Upper lobe of right lung (tissue), 1 donor: ENCODE data around the gene CCS. TPM values are rescaled to one million over a fixed set of nuclear protein-coding genes. Genes with fewer than 3 reads are reported as not detected.

Experiments
- total RNA-seq: library from RNA; stranded (reverse); fragmentation: NEBNext Ultra II Directional; extraction: Animal tissue kit (Norgen Biotek cat#: 25700); gene quantifications from one replicate; pipeline ENCODE4 v1.2.1, GENCODE V29; 2021
- donor health status: DM: no; HTN: yes; CAD: no; lungs with severe emphysema.

The CCS gene
- total RNA-seq, 1 donor from 2014 or later: 31.9 TPM

Other genes with a start within 250 kb of the CCS start
- 32.1 TPM for gene BRMS1, start 248.1 kb upstream of the CCS start, total RNA-seq
- gene B4GAT1, start 245.6 kb upstream of the CCS start, total RNA-seq: 27.4 TPM
- 14.2 TPM for gene SLC29A2, start 221.4 kb upstream of the CCS start, total RNA-seq
- not detected for gene NPAS4, start 172.2 kb upstream of the CCS start, total RNA-seq
- gene MRPL11, start 154.3 kb upstream of the CCS start, total RNA-seq: 31.3 TPM
- 15.5 TPM for gene PELI3, start 126.3 kb upstream of the CCS start, total RNA-seq
- gene DPP3, start 112.8 kb upstream of the CCS start, total RNA-seq: 31.9 TPM
- gene BBS1, start 82.5 kb upstream of the CCS start, total RNA-seq: 33.5 TPM
- 14.5 TPM for gene ZDHHC24, start 47.1 kb upstream of the CCS start, total RNA-seq
- gene ACTN3, start 46.3 kb upstream of the CCS start, total RNA-seq: not detected
- gene CTSF, start 24.6 kb upstream of the CCS start, total RNA-seq: 37.0 TPM
- 0.26 TPM for gene CCDC87, start 122 bp upstream of the CCS start, total RNA-seq
- 63.3 TPM for gene RBM14, start 23.4 kb downstream of the CCS start, total RNA-seq
- gene RBM4, start 45.5 kb downstream of the CCS start, total RNA-seq: 98.9 TPM
- 9.5 TPM for gene RBM4B, start 84.7 kb downstream of the CCS start, total RNA-seq
- gene SPTBN2, start 136.0 kb downstream of the CCS start, total RNA-seq: 8.1 TPM